ENCODE results near the gene MFSD2A.
"Not testable (repeated sequence)": the region's sequence is repeated elsewhere in the genome, so short reads cannot be mapped to it uniquely, and the experiment has no call there.

The MFSD2A gene

GRCh38 chr1:40003156-40004093 lies 48.5 kb downstream of the MFSD2A start:
- no peak for DNase-seq (ENCODE audit: low spot score)

GRCh38 chr1:40004857-40005256 lies 49.9 kb downstream of the MFSD2A start:
- no peak for DNase-seq (ENCODE audit: low spot score)

DNA sequence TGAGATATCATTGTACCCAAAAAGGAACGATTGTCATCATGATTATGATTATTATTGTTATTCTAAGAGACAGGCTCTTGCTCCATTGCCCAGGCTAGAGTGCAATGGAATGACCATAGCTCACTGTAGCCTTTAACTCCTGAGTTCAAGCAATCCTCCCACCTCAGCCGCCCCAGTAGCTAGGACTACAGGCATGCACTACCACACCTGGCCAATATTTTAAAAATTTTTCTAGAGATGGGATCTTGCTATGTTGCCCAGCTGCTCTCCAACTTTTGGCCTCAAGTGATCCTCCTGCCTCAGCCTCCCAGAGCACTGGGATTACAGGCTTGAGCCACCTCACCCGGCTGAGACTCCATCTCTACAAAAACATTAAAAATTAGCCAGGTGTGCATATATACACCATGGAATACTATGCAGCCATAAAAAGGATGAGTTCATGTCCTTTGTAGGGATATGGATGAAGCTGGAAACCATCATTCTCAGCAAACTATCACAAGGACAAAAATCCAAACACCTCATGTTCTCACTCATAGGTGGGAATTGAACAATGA lies 52.6 kb downstream of the MFSD2A start:
- not testable (repeated sequence) for DNase-seq (ENCODE audit: low spot score)

DNA sequence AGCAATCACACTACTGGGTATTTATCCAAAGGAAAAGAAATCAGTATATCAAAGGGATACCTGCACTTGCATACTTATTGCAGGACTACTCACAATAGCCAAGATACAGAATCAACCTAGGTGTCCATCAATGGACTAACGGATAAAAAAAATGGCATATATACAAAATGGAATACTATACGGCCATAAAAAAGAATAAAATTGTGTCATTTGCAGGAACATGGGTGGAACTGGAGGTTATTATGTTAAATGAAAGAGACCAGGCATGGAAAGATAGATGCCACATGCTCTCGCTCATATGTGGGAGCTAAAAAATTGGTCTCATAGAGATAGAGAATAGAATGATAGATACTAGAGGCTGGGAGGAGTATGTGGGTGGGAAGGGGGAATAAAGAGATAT lies 56.3 kb downstream of the MFSD2A start:
- no peak for DNase-seq (ENCODE audit: low spot score)

DNA sequence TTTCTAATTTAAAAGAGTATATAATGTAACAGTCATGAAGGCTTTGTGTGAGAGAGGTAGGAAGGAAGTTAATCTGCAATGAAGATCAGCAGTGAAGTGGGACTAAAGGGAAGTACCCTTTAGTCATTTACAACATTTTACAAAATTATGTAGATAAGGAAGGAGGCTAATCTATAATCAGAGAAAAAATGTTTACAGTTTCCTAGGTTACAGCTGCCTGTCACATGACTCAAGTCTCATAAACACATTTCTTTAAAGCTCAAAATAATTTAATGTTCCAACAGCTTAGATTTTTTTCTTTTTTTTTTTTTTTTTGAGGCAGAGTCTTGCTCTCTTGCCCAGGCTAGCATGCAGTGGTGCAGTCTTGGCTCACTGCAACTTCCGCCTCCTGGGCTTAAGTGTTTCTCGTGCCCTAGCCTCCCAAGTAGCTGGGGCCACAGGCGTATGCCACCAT lies 59.3 kb downstream of the MFSD2A start:
- DNase-seq (ENCODE audit: low spot score): no peak

- peak; percentile 76 for DNase-seq (ENCODE audit: low spot score)
These were observed 60.1 kb downstream of the MFSD2A start for GRCh38 chr1:40014812-40015594.

DNA sequence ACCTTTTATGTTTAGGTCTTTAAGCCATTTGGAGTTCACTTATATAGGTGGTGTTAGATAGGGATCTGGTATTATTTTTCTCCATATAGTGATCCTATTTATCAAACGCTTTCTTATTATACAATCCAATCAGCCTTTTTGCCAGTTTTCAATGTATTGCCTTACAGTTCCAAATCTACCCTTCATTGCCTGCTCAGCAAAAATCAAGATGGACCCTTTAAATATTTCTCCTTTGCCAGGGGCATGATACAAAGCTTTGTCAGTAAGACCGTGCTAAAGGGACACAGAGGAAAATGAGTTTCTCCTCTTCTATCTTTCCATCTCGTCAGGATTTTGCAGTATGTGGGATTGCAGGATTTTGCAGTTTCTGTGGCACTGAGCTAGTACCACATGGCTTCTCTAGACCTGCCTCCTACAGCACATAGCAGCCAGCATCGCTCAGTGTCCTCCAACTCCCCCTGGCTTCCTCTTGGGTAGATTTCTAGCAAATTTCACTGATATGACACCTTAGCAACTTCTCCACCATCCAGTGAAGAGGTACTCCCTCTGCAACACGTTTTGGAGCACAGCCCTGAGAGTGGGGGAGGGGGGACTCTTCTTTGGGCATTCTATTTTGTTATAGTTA lies 63.1 kb downstream of the MFSD2A start:
- no peak for DNase-seq (ENCODE audit: low spot score)
